ENCODE results near the gene PALM.
"Not testable (repeated sequence)": the region's sequence is repeated elsewhere in the genome, so short reads cannot be mapped to it uniquely, and the experiment has no call there.

Gene PALM, protein sequence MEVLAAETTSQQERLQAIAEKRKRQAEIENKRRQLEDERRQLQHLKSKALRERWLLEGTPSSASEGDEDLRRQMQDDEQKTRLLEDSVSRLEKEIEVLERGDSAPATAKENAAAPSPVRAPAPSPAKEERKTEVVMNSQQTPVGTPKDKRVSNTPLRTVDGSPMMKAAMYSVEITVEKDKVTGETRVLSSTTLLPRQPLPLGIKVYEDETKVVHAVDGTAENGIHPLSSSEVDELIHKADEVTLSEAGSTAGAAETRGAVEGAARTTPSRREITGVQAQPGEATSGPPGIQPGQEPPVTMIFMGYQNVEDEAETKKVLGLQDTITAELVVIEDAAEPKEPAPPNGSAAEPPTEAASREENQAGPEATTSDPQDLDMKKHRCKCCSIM

DNA sequence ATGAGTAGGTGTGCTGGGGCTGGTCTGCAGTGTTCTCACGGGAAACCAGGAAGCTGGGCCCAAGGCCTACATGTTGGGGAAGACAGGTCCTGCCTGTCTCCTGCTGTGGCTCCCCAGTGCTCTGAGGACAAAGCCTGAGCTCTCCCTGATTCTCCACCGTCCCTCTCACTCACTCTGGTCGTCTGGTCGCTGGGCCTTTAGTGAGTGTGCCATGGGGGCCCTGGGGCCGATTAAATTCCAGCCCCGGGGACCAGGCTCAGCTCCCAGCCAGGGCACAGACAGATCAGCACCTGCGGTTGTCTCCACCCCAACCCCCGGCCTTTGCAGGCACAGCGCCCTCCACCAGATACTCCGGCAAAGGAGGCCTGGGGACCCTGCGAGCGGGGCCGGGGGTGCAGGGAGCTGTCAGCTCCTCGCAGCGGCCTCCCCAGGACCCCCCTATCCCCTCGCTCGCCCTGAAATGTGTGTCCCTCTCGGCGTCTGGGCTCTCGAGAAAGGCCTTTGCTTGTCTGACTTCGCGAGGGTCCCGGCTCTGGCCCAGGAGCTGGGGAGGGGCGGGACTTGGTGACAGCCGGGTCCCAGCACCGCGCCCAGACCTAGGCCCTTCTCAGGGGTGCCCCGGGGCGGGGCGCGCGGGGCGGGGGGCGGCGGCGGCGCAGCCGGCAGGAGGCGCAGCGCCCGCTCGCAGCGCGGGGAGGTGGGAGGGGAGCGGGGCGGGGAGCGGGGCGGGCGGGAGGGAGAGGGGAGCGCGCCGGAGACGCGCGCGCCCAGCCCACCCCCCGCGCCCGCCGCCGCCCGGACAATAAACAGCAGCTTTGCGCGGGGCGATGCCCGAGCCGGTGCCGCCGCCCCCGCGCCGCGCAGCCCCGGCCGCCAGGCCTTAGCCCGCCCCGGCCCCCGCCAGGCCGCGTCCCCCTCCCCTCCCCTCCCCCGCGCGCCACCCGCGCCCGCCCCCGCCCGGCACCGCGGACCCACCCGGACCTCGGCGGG is at the start of gene PALM:
PALM (plus strand) TSS at position 782 of the 990 bp plus-strand sequence. CDS start 212 bp downstream, outside the sequence.
- DNase-seq: no peak

DNA sequence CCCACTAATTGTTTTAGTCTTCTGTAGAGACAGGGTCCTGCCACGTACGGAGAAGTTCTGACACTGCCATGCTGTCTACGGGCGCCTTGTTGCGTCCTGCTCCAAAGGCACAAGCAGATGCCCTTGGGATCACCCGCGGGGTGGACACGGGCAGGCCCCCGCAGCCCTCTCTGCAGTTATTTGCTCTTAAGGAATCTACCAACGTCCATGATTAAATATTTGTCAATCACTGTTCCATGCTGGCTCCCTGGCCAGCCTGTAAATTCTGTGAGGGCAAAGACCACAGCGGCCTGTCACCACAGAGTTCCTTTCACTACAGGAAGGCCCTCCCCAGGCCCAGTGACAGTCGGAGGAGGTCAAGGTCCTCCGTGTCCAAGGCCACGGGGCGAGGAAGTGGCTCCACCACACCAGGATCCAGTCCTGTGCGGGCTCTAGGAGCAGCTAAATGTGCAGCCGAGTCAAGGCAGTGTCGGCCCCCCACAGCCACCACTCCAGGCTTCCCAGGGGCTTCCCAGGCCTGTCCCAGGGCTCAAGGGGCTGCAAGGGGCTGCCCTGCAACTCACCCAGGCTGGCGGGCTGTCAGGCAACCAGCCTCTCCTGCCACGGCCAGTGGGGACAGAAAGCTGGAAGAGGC is 47.8 kb upstream of the PALM start:
- DNase-seq: no peak

DNA sequence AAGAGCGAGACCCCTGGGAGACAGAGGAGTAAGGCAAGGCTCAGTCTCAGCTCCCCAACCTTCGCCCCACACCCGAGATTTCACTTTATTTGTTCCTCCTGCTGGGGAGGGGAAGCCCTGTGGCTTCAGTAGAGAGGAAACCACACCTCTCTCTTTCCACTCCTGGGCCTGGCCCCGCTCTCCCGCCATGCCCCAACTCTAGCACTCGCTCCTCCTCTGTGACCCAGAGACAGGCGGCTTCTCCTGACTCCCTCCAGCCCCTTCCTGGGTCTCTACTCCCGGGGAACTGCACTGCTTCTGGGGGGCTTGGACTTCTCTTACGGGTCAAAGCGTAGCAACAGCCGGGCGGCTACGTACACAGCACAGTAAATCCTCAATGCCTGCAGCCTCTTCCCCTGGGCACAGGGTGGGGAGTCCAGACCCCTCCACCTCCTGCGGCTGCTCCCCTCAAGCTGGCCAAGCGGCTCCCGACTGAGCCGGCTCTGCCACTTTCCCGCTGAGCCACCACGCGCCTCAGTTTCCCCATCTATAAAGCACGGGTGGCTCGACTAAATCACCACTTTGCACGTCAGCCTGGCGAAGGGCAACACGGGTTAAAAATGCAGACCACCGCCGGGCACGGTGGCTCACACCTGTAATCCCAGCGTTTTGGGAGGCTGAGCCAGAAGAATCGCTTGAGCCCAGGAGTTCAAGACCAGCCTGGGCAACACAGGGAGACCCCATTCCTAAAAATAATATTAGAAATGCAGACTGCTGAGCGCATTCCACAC is 47.1 kb upstream of the PALM start:
- peak; percentile 58 for DNase-seq

DNA sequence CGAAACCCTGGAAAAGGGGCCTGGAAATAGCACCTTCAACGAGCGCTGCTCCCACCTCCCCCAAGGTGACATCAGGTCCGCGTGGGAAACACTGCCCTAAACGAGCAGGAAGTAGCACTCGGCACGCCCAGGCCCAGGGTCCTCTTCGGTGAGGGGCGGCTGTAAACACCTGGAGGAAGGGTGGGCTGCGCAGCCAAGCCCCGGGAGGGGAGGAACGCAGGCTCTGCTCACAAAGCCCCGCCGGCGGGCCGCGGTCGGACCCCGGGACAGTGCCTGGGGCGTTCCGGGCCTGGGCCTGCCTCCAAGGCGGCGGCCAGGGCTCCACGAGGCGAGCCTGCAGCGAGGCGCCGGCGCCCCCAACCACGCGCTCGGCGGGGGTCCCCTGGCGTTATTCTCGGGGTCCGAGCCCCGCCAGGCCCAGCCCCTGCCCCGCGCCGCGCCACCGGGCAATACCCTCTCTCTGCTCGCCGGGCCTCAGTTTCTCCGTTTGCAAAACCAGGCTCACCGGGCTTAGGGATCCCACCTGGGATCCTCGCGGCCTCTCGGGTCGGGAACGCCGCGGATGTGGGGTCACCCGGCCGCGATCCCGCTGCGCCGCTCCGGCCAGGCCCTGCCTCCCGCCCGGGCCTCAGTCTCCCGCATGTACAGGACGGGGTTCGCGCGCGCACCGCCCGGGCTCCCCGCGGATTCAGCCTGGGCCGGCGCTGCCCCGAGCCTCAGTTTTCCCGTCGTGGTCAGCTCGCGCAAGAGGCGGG is 46.4 kb upstream of the PALM start:
- peak; percentile 78 for DNase-seq

DNA sequence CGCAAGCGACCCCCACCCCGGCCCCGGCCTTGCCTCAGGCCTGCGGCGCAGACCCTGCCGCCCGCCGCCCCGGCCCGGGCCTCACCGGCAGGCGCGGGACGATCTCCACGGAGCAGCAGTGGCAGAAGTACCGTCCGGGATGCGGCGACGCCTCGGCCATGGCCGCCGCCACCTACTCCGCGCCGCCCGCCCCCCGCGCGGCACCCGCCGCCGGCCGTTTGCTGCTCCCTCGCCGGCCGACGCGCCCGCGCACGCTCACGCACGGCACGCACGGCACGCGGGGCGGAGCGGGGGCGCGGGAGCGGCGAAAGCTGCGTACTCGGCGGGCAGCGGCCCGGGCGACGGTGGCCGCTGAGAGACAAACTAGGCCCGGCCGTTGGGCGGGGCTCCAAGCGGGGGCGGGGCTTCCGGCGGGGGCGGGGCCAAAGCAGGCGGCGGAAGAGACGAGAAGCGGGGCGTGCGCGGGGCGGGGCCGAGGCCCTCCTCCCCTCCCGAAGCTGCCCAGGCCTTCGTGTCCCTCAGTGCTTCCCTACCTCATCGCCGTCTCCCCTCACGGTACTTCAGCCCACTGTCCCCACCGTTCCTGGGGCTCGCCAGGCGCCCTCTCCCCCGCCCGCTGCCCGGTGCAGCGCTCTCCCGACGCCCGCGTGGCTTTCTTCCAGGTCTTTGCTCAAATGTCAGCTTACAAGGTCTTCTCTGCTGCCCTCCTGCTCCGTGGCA is 45.6 kb upstream of the PALM start, which contains the start of gene RNF126:
RNF126 (minus strand) TSS at position 253 of the 720 bp plus-strand sequence; CDS start at position 160, 93 bp downstream.
- DNase-seq: peak; percentile 91

DNA sequence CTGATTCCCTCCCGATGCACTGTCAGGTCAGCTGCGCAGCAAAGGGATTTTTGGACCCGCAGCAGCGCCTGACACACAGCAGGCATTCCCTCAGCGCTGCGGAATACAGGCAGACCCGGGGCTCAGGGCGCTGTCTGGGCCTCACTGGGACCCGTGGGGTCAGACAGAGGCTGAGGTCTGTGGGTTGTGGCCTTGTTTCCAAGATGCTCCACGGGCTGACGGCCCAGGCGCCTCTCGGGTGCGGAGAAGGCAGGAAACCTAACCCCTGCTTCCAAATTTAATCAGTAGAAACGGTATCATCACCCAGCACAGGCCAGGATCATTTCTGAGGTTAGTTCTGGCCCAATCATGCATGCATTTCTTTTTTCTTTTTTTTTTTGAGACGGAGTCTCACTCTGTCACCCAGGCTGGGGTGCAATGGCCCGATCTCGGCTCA is 45.0 kb upstream of the PALM start:
- DNase-seq: no peak

DNA sequence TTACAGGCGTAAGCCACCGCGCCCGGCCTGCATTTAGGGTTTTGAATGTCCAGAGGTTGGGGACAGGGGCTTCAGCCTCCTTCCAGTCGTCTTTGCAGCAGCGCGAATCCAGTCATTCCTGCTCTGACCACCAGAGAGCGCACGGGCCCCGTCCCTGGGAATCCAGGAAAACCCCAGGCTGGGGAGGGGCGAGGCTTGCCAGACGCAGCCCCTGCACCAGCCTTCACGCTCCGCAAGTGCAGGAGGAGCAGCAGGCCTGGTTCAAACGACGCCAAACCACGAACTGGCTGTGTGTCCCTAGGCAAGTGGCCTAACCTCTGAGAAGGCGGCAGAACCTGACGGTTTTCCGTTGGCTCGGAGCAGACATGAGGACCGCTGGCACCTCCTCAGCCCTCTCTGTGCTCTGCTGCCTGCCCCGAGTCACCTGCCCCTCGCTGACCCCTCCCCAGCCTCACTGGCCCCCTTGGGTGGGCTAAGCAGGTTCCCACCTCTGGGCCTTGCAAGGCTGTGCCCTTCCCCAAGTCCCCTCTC is 43.8 kb upstream of the PALM start:
- DNase-seq: peak; percentile 83

DNA sequence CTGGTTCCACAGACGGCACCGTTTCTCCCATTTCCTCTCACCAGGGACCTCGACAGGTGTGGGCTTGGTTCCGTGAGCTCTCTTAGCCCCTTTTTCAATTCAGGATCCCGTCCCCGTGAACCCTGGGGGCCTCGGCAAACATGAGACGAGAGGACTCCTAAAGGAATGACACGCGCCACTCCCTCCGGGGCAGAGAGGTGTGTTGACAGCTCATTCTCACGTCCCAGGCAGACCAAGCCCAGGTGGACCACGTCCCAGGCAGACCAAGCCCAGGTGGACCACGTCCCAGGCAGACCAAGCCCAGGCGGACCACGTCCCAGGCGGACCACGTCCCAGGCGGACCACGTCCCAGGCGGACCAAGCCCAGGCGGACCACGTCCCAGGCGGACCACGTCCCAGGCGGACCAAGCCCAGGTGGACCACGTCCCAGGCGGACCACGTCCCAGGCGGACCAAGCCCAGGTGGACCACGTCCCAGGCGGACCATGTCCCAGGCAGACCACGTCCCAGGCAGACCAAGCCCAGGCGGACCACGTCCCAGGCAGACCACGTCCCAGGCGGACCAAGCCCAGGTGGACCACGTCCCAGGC is 41.7 kb upstream of the PALM start:
- DNase-seq: not testable (repeated sequence)

DNA sequence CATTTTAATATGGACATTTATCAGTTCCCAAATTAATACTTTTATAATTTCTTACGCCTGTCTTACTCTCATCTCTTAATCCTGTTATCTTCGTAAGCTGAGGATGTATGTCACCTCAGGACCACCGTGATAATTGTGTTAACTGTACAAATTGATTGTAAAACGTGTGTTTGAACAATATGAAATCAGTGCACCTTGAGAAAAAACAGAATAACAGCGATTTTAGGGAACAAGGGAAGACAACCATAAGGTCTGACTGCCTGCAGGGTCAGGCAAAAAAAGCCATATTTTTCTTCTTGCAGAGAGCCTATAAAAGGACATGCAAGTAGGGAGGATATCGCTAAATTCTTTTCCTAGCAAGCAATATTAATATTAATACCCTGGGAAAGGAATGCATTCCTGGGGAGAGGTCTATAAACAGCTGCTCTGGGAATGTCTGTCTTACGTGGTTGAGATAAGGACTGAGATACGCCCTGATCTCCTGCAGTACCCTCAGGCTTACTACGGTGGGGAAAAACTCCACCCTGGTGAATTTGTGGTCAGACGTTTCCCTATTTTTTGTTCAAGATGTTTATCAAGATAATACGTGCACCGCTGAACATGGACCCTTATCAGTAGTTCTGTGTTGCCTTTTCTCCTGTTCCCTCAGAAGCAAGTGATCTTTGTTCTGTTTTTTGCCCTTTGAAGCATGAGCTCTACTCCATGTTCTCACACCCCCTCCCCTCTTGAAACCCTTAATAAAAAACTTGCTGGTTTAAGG is 39.9 kb upstream of the PALM start:
- not testable (repeated sequence) for DNase-seq

DNA sequence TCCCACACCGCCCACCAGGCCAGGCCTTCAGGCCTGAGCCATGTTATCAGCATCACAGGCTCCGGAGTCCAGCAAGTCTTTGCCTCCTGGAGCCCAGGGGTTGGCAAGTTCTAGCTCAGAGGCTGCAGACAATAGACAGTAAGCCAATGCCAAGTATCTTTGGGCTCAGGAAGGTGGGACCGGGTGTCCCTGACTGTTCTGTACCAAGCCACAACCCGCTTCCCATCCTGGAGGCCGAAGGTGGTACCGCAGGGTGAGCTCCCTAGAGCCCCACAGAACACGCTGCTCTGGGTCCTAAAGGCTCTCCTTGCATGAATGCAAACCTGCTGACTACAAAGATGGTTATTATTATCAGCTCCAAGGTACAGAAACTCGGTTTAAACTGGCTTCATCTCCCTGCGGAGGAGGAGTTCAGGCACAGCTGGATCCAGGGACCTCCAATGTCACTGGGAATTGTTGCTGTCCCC is 38.1 kb upstream of the PALM start:
- DNase-seq: no peak

DNA sequence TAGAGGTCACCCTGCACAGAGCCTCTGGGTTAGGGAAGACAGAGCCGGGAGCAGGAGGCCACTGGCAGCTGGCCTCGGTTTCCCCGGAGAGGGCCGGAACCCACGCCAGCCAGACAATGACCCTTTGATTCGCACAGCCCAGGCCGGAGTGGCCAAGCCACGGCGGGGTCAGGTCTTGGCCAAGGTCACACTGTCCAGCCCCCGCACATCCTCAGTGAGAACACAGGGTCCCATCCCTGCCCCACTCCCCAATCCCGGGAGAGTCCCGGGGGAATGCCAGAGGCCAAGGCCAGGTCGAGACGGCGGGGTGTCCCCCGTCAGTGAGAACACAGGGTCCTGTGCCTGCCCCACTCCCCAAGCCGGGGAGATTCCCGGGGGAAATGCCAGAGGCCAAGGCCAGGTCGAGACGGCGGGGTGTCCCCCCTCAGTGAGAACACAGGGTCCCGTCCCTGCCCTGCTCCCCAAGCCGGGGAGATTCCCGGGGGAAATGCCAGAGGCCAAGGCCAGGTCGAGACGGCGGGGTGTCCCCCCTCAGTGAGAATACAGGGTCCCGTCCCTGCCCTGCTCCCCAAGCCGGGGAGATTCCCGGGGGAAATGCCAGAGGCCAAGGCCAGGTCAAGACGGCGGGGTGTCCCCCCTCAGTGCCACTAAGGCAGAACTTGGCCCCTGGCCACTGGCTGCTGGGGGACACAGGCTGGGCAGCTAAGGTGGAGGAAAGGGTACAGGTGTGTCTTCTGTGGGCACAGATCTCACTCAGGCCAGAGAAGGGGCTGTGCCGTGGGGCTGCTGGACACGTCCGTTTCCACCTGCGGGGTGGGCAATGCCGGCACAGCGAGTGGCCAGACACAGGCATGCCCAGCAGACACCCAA is 34.2 kb upstream of the PALM start:
- DNase-seq: no peak

DNA sequence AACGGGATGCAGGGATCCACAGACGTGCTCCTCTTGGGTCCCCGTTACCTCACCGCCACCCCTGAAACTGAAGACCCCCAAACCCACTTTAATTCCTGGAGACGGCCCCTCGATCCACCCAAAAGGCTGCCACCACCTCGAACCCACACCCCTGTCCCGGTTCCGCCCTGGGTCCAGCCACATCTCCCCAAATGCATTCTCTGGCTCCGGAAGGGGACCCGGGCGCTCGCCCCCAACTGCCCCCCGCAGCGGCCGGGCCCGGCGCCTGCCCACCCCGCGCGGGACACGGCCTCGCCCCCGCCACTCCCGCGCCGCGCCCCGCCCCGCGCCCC is 32.8 kb upstream of the PALM start:
- DNase-seq: no peak

DNA sequence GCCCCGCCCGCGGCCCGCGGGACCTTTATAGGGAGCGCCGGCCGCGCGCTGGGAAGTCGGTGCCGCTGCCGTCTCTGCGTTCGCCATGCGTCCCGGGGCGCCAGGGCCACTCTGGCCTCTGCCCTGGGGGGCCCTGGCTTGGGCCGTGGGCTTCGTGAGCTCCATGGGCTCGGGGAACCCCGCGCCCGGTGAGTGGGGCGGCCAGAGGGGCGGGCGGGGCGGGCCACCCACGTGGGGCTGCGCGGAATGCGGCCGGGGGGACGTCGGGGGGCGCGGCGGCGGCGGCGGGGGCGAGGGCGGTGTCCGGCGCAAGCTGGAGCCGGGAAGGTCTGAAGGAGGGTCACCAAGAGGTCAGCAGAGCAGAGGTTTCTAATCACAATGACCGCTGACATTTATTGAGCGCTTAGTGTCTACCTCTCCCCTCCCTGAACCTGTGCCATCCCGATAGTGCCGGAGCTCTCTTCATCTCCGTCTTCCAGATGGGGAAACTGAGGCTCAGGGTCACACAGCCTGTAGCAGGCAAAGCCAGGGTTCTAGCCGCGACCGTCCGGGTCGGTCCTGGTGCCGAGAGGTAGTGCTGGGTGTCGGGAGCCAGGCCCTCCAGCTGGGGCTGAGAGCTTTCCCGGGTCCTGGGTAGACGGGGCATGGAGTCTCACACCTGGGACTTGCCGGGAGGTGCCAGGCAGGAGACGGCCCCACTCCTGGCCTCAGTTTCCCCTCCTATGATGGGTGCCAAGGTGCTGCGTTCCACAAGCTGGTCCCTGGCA is 32.2 kb upstream of the PALM start, which contains the start of gene FSTL3:
FSTL3 (plus strand) TSS at position 54 of the 767 bp plus-strand sequence; CDS start at position 86, 32 bp downstream.
- no peak for DNase-seq

DNA sequence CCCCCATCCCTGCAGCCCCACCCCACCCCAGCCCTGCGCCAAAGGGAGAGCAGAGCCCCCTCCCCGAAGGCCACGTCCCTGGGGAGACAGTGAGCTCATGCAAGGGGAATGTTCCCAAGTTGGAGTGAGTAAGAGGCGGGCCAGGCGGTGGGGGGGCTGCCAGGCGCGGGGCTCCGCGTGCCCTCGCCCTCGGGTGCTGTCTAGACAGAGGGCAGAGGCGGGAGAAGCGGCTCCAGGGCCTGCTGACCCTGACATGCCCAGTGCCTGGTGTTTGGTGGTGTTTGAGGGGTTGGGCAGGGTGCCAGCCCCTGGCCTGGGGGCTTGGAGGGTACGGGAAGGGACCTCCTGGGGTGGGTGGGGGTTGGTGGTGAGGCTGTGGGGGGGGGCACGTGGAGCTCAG is 31.5 kb upstream of the PALM start:
- no peak for DNase-seq

DNA sequence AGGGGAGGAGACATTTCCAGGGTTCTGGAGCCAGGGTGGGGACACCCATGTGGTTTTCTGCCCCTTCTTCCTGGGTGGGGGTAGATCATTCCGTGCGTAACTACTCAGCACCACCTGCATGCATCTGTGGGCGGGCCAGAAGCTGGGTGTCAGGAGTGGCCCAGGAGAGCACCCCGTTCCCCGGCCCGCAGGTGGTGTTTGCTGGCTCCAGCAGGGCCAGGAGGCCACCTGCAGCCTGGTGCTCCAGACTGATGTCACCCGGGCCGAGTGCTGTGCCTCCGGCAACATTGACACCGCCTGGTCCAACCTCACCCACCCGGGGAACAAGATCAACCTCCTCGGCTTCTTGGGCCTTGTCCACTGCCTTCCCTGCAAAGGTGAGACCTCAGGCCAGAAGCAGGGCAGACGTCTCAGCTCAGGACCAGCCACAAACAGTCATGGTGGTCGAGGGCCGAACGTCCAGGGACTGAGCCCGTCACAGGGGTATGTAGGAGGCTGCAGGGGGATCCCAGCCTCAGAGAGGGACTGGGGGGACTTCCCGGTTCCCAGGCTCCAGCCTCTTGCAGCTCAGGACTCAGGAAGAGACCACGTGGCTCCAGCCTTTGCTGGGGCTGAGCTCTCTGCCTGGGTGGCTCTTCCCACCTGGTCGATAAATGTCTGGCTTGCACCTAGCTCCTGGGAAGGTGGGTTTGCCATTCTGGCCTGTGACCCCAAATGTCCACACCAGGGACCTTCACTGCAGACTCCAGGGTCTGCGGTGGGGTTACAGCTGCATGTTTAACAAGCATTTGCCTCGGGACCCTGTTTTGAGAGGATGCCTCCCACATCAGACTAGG is 30.9 kb upstream of the PALM start:
- DNase-seq: no peak

DNA sequence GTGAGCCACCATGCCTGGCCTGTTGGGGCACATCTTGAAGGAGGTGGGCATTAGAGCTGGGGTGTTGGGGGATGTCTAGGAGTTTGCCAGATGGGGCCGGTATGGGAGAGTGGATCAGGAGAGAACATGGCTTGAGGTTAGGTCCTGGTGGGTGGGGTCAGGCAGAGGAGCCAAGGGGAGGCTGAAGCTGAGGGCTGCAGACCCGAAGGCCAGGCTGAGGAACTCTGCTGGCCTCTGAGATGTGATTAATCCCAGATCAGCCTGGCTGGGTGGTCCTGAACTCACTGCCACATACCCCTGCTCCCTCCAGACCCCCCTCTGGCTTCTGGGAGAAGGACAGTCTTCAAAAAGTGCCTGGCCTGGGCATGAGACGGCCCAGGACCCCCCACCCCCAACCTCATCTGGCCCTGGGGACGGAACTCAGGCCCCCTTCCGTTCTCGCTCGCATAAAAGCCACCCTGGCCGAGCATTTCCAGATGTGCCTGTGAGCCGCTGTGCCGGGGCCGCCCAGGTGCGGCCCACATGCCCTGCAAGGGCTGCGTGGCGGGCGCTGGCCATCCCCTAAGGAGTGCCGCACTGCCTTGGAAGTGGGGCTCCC is 29.8 kb upstream of the PALM start:
- DNase-seq: no peak

Measured in activated CD8-positive, alpha-beta memory T cell treated with anti-CD3 and anti-CD28 coated beads, Interleukin-2, amount 50 U/mL, for 4 hours (primary cell).